Uterus (tissue), 4 donors: ENCODE data around the gene PHF8. TPM values are rescaled to one million over a fixed set of nuclear protein-coding genes. Genes with fewer than 3 reads are reported as not detected.

Experiments
- DNase-seq, 2 donors: peaks; one replicate each; pipeline ENCODE4 v3.0.0-alpha.2; 2019 to 2020
- H3K27ac ChIP-seq, 2 donors: fragments of 200-600 bp; sonication (generic); 1 replicate in 1 of 2; 2 replicates in 1 of 2; pipeline ENCODE4 v1.5.1; 2016 to 2018
- H3K27me3 ChIP-seq, 2 donors: fragments of 200-600 bp; sonication (generic); one replicate each; pipeline ENCODE4 v1.5.1; 2018 to 2019; ENCODE audit warnings: control low read depth in 1 of 2
- H3K36me3 ChIP-seq, 2 donors: fragments of 200-600 bp; sonication (generic); one replicate each; pipeline ENCODE4 v1.5.1; 2019; ENCODE audit warnings: control low read depth in 1 of 2
- H3K4me1 ChIP-seq, 2 donors: fragments of 200-600 bp; sonication (generic); one replicate each; pipeline ENCODE4 v1.5.1; 2018 to 2019; ENCODE audit warnings: control low read depth in 1 of 2
- H3K4me3 ChIP-seq, 2 donors: fragments of 200-600 bp; sonication (generic); 1 replicate in 1 of 2; 2 replicates in 1 of 2; pipeline ENCODE4 v1.5.1; 2018 to 2019; ENCODE audit warnings: mild to moderate bottlenecking in 1 of 2
- H3K9me3 ChIP-seq, 2 donors: fragments of 200-600 bp; sonication (generic); one replicate each; pipeline ENCODE4 v1.5.1; 2019; ENCODE audit warnings: control low read depth in 1 of 2
- CTCF ChIP-seq, 4 experiments: fragments of 200-600 bp in 2 of 4; fragments of 450-650 bp in 2 of 4; sonication (generic) in 2 of 4; IDR thresholded peaks; one replicate each; pipeline ENCODE4 v1.5.1; 2016 to 2019; ENCODE audit warnings: antibody characterized with exemption in 4 of 4, mild to moderate bottlenecking in 2 of 4, moderate library complexity in 1 of 4
- POLR2A ChIP-seq, 2 donors: fragments of 450-650 bp; IDR thresholded peaks; one replicate each; pipeline ENCODE4 v1.6.1; 2016; ENCODE audit warnings: antibody characterized with exemption in 2 of 2, mild to moderate bottlenecking in 1 of 2, moderate library complexity in 1 of 2
- intact Hi-C: fragments of 100-400 bp; cut with DNase I; formaldehyde crosslinking; loops from one replicate; pipeline ENCODE4 v1.15.1; 2023; ENCODE audit warnings: low total_unique reads
- total RNA-seq, 4 donors: library from RNA; depleted of rRNA in 3 of 4; stranded (reverse); fragments of >200 nt in 3 of 4; gene quantifications; one replicate each; pipeline versions ENCODE4 v1.1.0 to v1.2.4, GENCODE V29; 2014 to 2023
- donor health status: DM: yes; HTN: yes; CAD: no.

The PHF8 gene
- total RNA-seq, 4 donors from 2014 or later, result 7.1 to 52.8 (median 36.2) TPM

- DNase-seq, result no peak
- H3K9me3 ChIP-seq, result no peaks in the 10 kb centered on the region
- H3K27ac ChIP-seq, result no peak overlapping the region
- no peaks in the 10 kb centered on the region for H3K36me3 ChIP-seq
- H3K4me1 ChIP-seq, result no peaks in the 10 kb centered on the region
- TF ChIP-seq POLR2A (IDR thresholded peaks at IDR 0.05) (no peak), CTCF (IDR thresholded peaks at IDR 0.05) (no peak)
- no peaks in the 10 kb centered on the region for H3K27me3 ChIP-seq
- H3K4me3 ChIP-seq, result no peak overlapping the region
- intact Hi-C loops, result no loop called here
Observed at GRCh38 chrX:53992589-53992988, 51.7 kb downstream of the PHF8 start.

- no peaks in the 10 kb centered on the region for H3K36me3 ChIP-seq
- no peak overlapping the region for H3K4me3 ChIP-seq
- intact Hi-C loops, result no loop called here
Observed at GRCh38 chrX:53990171-53990570, 54.1 kb downstream of the PHF8 start.

GRCh38 chrX:53984895-53985294, 59.4 kb downstream of the PHF8 start:
- Histone ChIP-seq H3K27ac (no peak overlapping the region), H3K4me3 (no peak overlapping the region), H3K36me3 (no peaks in the 10 kb centered on the region), H3K9me3 (no peaks in the 10 kb centered on the region), H3K4me1 (no peaks in the 10 kb centered on the region), H3K27me3 (no peaks in the 10 kb centered on the region)
- intact Hi-C loops, result no loop called here
- TF ChIP-seq POLR2A (IDR thresholded peaks at IDR 0.05), result no peak
- TF ChIP-seq CTCF (IDR thresholded peaks at IDR 0.05), result no peak
- DNase-seq, result no peak

More at GRCh38 chrX:53990171-53990570, 54.1 kb downstream of the PHF8 start:
- no peak for DNase-seq
- H3K27me3 ChIP-seq, result no peaks in the 10 kb centered on the region
- TF ChIP-seq POLR2A (IDR thresholded peaks at IDR 0.05), result no peak
- no peak for TF ChIP-seq CTCF (IDR thresholded peaks at IDR 0.05)
- H3K4me1 ChIP-seq, result no peaks in the 10 kb centered on the region
- no peaks in the 10 kb centered on the region for H3K9me3 ChIP-seq
- H3K27ac ChIP-seq, result no peak overlapping the region

GRCh38 chrX:53974529-53974928, 69.7 kb downstream of the PHF8 start:
- intact Hi-C loops, result no loop called here
- Histone ChIP-seq H3K4me3 (no peak overlapping the region), H3K4me1 (no peaks in the 10 kb centered on the region), H3K9me3 (peaks cover 0 to 6% of the 10 kb centered on the region in 2 donors), H3K27me3 (no peaks in the 10 kb centered on the region), H3K36me3 (no peaks in the 10 kb centered on the region), H3K27ac (no peak overlapping the region)
- no peak for DNase-seq
- no peak for TF ChIP-seq POLR2A (IDR thresholded peaks at IDR 0.05)
- no peak for TF ChIP-seq CTCF (IDR thresholded peaks at IDR 0.05)

DNA sequence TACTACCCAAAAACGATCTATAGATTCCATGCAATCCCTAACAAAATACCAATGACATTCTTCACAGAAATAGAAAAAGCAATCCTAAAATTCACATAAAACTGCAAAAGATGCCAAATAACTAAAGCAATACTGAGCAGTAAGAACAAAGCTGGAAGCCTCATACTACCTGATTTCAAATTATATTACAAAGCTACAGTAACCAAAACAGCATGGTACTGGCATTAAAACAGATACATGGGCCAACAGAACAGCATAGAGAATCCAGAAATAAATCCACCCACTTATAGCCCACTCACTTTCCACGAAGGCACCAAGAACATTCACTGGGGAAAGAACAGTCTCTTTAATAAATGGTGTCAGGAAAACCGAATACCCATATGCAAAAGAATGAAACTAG, 74.7 kb downstream of the PHF8 start:
- no peaks in the 10 kb centered on the region for H3K4me1 ChIP-seq
- no peak overlapping the region for H3K27ac ChIP-seq
- TF ChIP-seq POLR2A (IDR thresholded peaks at IDR 0.05) (no peak), CTCF (IDR thresholded peaks at IDR 0.05) (no peak)
- no peaks in the 10 kb centered on the region for H3K36me3 ChIP-seq
- peaks cover 0 to 8% of the 10 kb centered on the region in 2 donors for H3K9me3 ChIP-seq
- DNase-seq, result no peak
- intact Hi-C loops, result no loop called here
- H3K27me3 ChIP-seq, result no peaks in the 10 kb centered on the region
- no peak overlapping the region for H3K4me3 ChIP-seq
